Activated CD4-positive, alpha-beta T cell treated with anti-CD3 and anti-CD28 coated beads for 36 hours (primary cell): Measurements from ENCODE around the gene TOR4A. TPM values are rescaled to one million over a fixed set of nuclear protein-coding genes. Genes with fewer than 3 reads are reported as not detected.

Experiments
- ATAC-seq: fragments of 200-7000 bp; cut with Tn5 transposase; one replicate; pipeline ENCODE4 v1.10.0; 2021; ENCODE audit warnings: mild to moderate bottlenecking, moderate library complexity
- CTCF ChIA-PET: fragments of 350-600 bp; sonication (Branson Sonifier 250); formaldehyde crosslinking; loops from one replicate; lab custom pipeline; 2021; ENCODE audit warnings: antibody characterized with exemption; lab: Charles Lee
- POLR2A ChIA-PET: fragments of 350-600 bp; sonication (Branson Sonifier 250); formaldehyde crosslinking; loops from one replicate; lab custom pipeline; 2021; ENCODE audit warnings: antibody characterized with exemption, inconsistent platforms; lab: Charles Lee
- DNase-seq: peaks from one replicate; pipeline ENCODE4 v3.0.0-alpha.2; 2020
- H3K27ac Mint-ChIP-seq: one replicate; pipeline ENCODE4 v1.8.0; 2021; ENCODE audit warnings: mixed read lengths
- H3K27me3 Mint-ChIP-seq: one replicate; pipeline ENCODE4 v1.8.0; 2021; ENCODE audit warnings: mixed read lengths
- H3K36me3 Mint-ChIP-seq: one replicate; pipeline ENCODE4 v1.8.0; 2021; ENCODE audit warnings: low read depth, mixed read lengths
- H3K4me1 Mint-ChIP-seq: one replicate; pipeline ENCODE4 v1.8.0; 2021; ENCODE audit warnings: mixed read lengths
- H3K4me3 Mint-ChIP-seq: one replicate; pipeline ENCODE4 v1.8.0; 2021; ENCODE audit warnings: mild to moderate bottlenecking, moderate library complexity, mixed read lengths
- H3K9me3 Mint-ChIP-seq: one replicate; pipeline ENCODE4 v1.8.0; 2021; ENCODE audit warnings: low read depth, mixed read lengths
- intact Hi-C, 2 experiments: fragments of 100-400 bp; cut with DNase I in 1 of 2; cut with micrococcal nuclease in 1 of 2; formaldehyde crosslinking; loops; one replicate each; pipeline versions ENCODE4 v1.14.2 to v1.15.1; 2022 to 2024; cut with DNase I, micrococcal nuclease
- total RNA-seq, 2 experiments: library from RNA; stranded (reverse); gene quantifications; one replicate each; pipeline ENCODE4 v1.2.3, GENCODE V29; 2021

The TOR4A gene
- total RNA-seq, 2 experiments from 2014 or later, result 2.6 to 3.4 TPM

- H3K4me3 Mint-ChIP-seq, result no peak overlapping the region
- peaks cover 7% of the 10 kb centered on the region for H3K4me1 Mint-ChIP-seq
- ATAC-seq (no peak), DNase-seq (no peak)
- peaks cover 23% of the 10 kb centered on the region for H3K27me3 Mint-ChIP-seq
- intact Hi-C loops, result loop anchor here in 1 of 2 experiments (10.0 kb wide), 2 partner anchors 146 to 226 kb away; partner anchors contain the start of gene ENTPD8
- ChIA-PET POLR2A (no interaction called here), CTCF (interaction anchor here (0.8 kb wide), 1 partner anchor 124 kb away, joined by 3 read pairs; the partner anchor contains the start of gene EXD3)
- no peaks in the 10 kb centered on the region for H3K9me3 Mint-ChIP-seq
- H3K27ac Mint-ChIP-seq, result no peak overlapping the region
- H3K36me3 Mint-ChIP-seq, result no peaks in the 10 kb centered on the region
These were observed 21.7 kb downstream of the TOR4A start for GRCh38 chr9:137299203-137299565.

DNA sequence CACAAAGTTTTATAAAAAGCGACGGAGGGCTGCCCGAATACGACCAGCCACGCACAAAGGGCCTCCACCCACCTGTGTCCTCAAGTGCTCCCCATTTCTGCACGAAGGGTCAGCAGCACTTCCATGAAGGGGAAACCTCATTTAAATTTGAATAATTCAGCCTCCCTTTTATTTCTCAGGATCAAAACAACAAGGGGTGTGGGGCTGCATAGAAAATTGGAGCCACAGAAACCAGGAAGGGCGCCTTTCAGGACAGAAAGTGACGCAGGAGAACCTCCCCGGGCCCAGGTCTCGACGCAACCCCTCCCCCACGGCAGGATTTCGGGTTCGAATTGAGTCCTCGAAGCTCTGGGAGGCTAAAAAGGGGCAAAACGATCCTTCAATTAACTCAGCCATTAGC lies 22.4 kb downstream of the TOR4A start:
- DNase-seq, result no peak
- Mint-ChIP-seq H3K27me3 (peaks cover 19% of the 10 kb centered on the region), H3K4me3 (peak overlapping the region; percentile 41), H3K9me3 (no peaks in the 10 kb centered on the region), H3K36me3 (no peaks in the 10 kb centered on the region), H3K27ac (no peak overlapping the region), H3K4me1 (peaks cover 7% of the 10 kb centered on the region)
- no peak for ATAC-seq
- intact Hi-C loops, result loop anchor here in 1 of 2 experiments (10.0 kb wide), 2 partner anchors 145 to 225 kb away; partner anchors contain the start of gene ENTPD8
- ChIA-PET POLR2A (no interaction called here), CTCF (no interaction called here)

- intact Hi-C loops, result no loop called here
- Mint-ChIP-seq H3K36me3 (no peaks in the 10 kb centered on the region), H3K9me3 (no peaks in the 10 kb centered on the region), H3K4me1 (peaks cover 12% of the 10 kb centered on the region), H3K27me3 (peaks cover 19% of the 10 kb centered on the region), H3K27ac (peak overlapping the region; percentile 58), H3K4me3 (peak overlapping the region; percentile 74)
- ATAC-seq (no peak), DNase-seq (no peak)
- ChIA-PET POLR2A (no interaction called here), CTCF (interaction anchor here (1.4 kb wide), 1 partner anchor 97 kb away, joined by 3 read pairs; no protein-coding TSS in a partner anchor)
These were observed 23.1 kb downstream of the TOR4A start for GRCh38 chr9:137300567-137301080.

DNA sequence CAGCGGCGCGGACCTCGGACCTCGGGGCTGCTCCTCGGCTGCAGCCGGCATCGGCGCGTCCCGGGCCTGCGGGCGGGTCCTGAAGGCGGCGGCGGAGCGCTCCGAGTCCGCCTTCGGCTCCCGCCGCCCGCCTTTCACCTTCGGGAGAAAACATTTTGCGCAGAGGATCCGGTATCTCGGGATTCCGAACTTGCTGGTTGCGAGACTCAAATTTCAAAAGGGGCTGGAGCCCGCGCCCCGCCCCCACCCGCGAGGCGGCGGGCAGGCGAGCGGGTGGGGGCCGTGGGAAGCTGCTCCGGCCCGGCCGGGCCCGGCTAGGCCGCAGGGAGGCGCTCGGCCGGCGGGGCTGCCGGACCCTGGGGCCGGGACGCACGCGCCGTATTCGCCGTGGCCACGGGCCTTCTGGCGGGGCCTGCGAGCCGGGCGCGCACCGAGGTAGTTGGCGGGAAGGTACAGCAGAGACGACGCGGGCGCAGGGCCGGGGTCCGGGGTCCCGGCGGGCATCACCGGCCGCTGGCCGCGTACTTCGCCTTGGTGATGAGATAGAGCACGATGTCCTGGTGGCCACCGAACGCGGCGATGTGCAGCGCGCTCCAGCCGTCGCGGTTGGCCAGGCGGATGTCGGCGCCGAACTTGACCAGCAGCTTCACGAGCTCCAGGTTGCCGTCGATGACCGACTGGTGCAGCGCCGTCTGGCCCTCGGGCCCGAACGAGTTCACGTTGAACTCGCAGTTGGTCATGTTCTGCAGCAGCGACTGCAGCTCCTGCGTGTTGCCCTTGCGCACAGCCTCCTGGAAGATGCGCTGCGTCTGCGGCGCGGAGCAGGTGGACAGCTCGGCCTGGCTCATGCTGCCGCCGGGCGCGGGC lies 23.8 kb downstream of the TOR4A start:
- intact Hi-C loops, result no loop called here
- POLR2A ChIA-PET, result interaction anchor here (1.1 kb wide), 1 partner anchor 251 kb away, joined by 3 read pairs; the partner anchor contains the start of gene MRPL41

DNA sequence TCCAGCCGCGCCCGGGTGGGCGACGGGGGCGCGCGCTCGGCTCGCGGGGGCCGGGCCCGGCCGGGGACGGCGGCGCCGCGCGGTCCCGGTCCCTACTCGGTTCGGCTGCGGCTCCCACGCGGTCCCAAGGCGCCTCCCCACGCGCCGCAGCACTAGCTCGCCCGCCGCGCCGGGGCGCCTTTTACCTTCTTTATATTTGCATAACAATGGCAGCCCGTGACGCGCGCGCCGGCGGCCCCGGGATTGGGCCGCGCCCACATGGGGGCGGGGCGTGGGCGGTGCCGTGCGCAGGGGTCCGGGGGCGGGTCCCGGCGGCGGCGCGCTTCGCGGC lies 24.6 kb downstream of the TOR4A start, which contains the start of gene NRARP:
NRARP (minus strand) TSS at position 154 of the 331 bp plus-strand sequence. CDS start 343 bp downstream, outside the sequence.
- no peaks in the 10 kb centered on the region for H3K36me3 Mint-ChIP-seq
- intact Hi-C loops, result loop anchor here in 1 of 2 experiments (1.0 to 2.0 kb wide), 5 partner anchors 25 to 303 kb away; partner anchors contain the start of genes ARRDC1, EXD3 and NOXA1
- peak; percentile 75 for ATAC-seq
- peaks cover 13% of the 10 kb centered on the region for H3K27me3 Mint-ChIP-seq
- peak; percentile 96 for DNase-seq
- H3K4me1 Mint-ChIP-seq, result peaks cover 15% of the 10 kb centered on the region
- ChIA-PET CTCF (interaction anchor here (0.5 to 1.4 kb wide), 10 partner anchors 9 to 897 kb away, joined by 3 to 6 read pairs (median 3); no protein-coding TSS in a partner anchor), POLR2A (interaction anchor here (0.6 to 1.1 kb wide), 2 partner anchors 98 to 250 kb away, joined by 3 to 4 read pairs; partner anchors contain the start of gene MRPL41)
- no peak within 1 kb of the TSS for H3K27ac Mint-ChIP-seq
- H3K4me3 Mint-ChIP-seq, result peak within 1 kb of the TSS; percentile 74
- no peaks in the 10 kb centered on the region for H3K9me3 Mint-ChIP-seq

More for the DNA sequence above, 23.8 kb downstream of the TOR4A start:
- CTCF ChIA-PET, result interaction anchor here (0.6 to 1.4 kb wide), 8 partner anchors 8 to 230 kb away, joined by 3 to 6 read pairs (median 3); no protein-coding TSS in a partner anchor
- Mint-ChIP-seq H3K27ac (no peak overlapping the region), H3K4me1 (peaks cover 15% of the 10 kb centered on the region), H3K36me3 (no peaks in the 10 kb centered on the region), H3K4me3 (peak overlapping the region; percentile 74), H3K9me3 (no peaks in the 10 kb centered on the region), H3K27me3 (peaks cover 19% of the 10 kb centered on the region)
- DNase-seq (peak; percentile 59), ATAC-seq (peak; percentile 14)

DNA sequence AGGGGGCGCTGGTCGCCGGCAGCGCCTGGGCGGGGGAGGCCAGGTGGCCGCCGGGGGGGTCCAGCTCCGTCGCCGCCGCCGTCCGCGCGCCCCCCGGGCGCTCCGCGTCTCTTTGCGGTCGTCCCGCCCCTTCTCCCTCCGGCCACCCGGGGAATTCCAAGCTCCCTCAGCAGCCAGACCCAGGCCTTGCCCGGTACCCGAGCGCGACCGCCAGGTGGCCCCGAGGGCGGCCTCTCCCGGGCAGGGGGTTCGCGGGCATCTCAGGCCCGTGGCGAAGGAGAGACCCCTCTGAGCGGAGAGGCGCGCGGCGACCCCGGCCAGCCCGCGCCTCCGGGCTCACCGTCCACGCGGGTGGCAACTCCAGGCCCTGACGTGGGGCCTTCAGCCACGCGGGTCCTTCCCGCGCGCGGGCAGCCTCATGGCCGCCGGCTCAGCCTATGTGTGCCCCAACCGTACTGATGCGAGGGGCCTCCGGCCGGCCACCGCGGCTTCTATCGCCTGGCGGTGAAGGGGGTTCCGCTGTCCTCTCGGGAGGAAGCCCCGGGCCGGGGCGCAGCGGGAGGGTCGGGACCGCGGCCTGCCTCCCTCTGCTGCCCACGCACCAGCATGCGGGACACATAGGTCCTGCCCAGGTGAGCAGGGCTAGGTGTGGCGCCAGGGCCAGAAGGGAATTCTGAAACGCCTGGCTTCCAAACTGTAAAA lies 25.1 kb downstream of the TOR4A start:
- ChIA-PET CTCF (interaction anchor here (0.5 to 1.3 kb wide), 6 partner anchors 9 to 898 kb away, joined by 3 to 6 read pairs (median 3); no protein-coding TSS in a partner anchor), POLR2A (interaction anchor here (0.6 kb wide), 1 partner anchor 98 kb away, joined by 4 read pairs; no protein-coding TSS in a partner anchor)
- Mint-ChIP-seq H3K4me1 (peaks cover 16% of the 10 kb centered on the region), H3K36me3 (no peaks in the 10 kb centered on the region), H3K27ac (no peak overlapping the region), H3K9me3 (no peaks in the 10 kb centered on the region), H3K27me3 (peaks cover 9% of the 10 kb centered on the region), H3K4me3 (peak overlapping the region; percentile 28)
- ATAC-seq, result peak; percentile 40
- DNase-seq, result no peak
- intact Hi-C loops, result loop anchor here in 1 of 2 experiments (1.0 to 2.0 kb wide), 5 partner anchors 24 to 303 kb away; partner anchors contain the start of genes ARRDC1, EXD3 and NOXA1

DNA sequence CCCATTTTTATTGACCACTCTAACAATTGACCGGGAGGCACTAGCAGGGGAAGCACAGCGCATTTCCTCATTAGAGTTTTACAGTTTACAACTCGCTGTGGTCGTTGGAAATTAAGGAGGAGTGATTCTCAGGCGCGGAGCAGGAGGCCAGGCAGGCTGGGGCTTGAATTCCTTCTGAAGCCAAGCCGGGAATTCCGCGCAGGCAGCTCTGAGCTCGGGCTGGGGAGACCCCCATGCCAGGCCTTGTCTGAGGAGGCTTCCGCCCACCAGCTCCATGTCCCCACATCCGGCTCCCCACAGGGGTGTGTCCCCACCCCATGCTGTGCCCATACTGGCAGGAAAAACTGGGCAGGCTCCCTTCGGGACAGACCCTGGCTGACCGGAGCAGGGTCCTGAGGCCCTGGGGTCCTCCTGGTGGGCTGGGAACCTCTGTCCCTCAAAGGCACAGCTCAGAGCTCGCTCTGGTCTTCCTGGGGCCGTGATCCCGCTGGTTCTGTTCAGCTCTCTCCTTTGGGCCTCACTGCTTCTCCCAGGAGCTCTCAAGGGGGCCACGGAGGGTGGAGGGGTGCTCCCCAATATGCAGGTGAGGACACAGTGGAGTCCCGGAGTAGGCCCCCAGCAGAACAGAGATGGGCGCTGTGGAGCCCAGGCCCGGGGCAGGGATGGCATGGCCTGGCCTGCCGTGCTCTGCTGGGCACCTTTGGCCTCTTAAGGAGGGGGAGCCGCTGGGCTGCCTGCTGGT lies 25.8 kb downstream of the TOR4A start:
- H3K9me3 Mint-ChIP-seq, result no peaks in the 10 kb centered on the region
- ChIA-PET POLR2A (interaction anchor here (0.6 kb wide), 1 partner anchor 1527 kb away, joined by 5 read pairs; no protein-coding TSS in a partner anchor), CTCF (interaction anchor here (0.6 to 0.8 kb wide), 4 partner anchors 15 to 344 kb away, joined by 3 to 4 read pairs (median 4); no protein-coding TSS in a partner anchor)
- H3K27ac Mint-ChIP-seq, result no peak overlapping the region
- H3K27me3 Mint-ChIP-seq, result peaks cover 9% of the 10 kb centered on the region
- no peak for ATAC-seq
- no peaks in the 10 kb centered on the region for H3K36me3 Mint-ChIP-seq
- peak overlapping the region; percentile 28 for H3K4me3 Mint-ChIP-seq
- intact Hi-C loops, result loop anchor here in 1 of 2 experiments (2.0 kb wide), 2 partner anchors 23 to 175 kb away; no protein-coding TSS in a partner anchor
- peaks cover 17% of the 10 kb centered on the region for H3K4me1 Mint-ChIP-seq
- no peak for DNase-seq

DNA sequence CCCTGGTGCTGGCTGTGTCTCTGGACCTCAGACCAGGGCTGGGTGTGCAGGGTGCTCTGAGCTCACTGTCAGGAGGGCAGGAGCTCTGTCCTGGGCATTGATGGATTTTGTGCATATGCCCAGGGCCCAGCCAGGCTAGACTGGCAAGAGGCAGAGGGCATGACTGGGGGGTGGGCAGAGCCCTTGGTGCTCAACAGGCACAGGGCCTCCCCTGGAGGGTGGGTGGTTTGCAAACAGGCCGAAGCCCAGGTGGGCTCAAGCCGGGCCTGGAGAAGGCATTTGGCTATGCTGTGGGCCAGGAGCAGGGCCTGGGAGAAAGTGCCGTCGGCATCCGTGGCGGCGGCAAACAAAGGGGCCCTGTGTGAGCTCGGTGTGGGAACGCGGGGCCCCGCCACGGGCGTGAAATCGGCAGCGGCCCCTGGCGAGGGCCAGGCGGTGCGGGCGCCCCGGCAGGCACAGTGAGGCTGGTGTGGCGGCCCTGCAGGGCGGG lies 26.4 kb downstream of the TOR4A start:
- ChIA-PET POLR2A (interaction anchor here (0.6 kb wide), 1 partner anchor 1527 kb away, joined by 5 read pairs; no protein-coding TSS in a partner anchor), CTCF (interaction anchor here (0.6 to 0.8 kb wide), 3 partner anchors 14 to 344 kb away, joined by 3 to 4 read pairs (median 4); no protein-coding TSS in a partner anchor)
- Mint-ChIP-seq H3K4me3 (no peak overlapping the region), H3K36me3 (no peaks in the 10 kb centered on the region), H3K27me3 (peaks cover 9% of the 10 kb centered on the region), H3K27ac (no peak overlapping the region), H3K4me1 (peaks cover 17% of the 10 kb centered on the region), H3K9me3 (no peaks in the 10 kb centered on the region)
- no peak for ATAC-seq
- intact Hi-C loops, result loop anchor here in 1 of 2 experiments (2.0 kb wide), 2 partner anchors 23 to 175 kb away; no protein-coding TSS in a partner anchor
- DNase-seq, result no peak

DNA sequence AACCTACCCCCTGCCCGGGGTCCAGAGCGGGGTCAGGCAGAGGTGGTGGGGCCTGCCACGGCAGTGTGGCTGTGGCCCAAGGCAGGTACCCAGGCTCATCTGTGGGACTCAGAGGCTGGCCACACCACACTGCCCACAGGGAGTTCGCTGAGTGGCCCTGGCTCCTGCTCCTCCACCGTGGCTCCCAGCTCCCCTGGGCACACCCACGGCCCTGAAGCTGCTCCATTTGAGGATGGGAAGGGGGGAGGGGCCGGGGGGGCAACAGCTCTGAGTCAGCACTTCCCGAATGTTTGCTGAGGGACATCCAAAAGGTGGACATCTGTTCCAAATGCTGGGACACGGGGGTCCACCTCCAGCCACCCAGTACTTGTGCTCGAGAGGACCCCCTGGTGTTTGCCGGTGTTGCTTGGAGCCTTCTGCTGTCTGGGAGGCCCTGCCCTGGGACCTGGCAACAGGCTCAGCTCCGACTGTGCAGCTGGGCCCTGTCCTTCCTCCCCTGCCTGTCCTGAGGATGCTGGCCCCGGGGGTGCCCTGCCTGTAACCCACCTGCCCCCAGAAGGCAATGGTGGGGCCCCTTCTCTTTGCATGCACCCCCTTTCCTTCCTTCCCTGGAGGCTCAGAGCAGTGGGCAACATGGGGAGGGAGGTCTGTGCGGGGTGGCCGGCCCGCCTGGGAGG lies 27.0 kb downstream of the TOR4A start:
- Mint-ChIP-seq H3K27me3 (peaks cover 7% of the 10 kb centered on the region), H3K4me3 (no peak overlapping the region), H3K36me3 (no peaks in the 10 kb centered on the region), H3K27ac (no peak overlapping the region), H3K9me3 (no peaks in the 10 kb centered on the region), H3K4me1 (peaks cover 17% of the 10 kb centered on the region)
- POLR2A ChIA-PET, result interaction anchor here (0.6 kb wide), 1 partner anchor 1528 kb away, joined by 5 read pairs; no protein-coding TSS in a partner anchor
- DNase-seq, result no peak
- intact Hi-C loops, result no loop called here
- no peak for ATAC-seq
- CTCF ChIA-PET, result interaction anchor here (0.5 kb wide), 1 partner anchor 231 kb away, joined by 4 read pairs; no protein-coding TSS in a partner anchor
